Stimulated activated CD8-positive, alpha-beta memory T cell treated with anti-CD3 and anti-CD28 coated beads, Interleukin-15, amount 100 ng/mL, for 1 hour (primary cell): Measurements from ENCODE around the gene CAMK2D.

ENCODE experiments used
- DNase-seq: peaks from one replicate; pipeline ENCODE4 v3.0.0-alpha.2; 2020; ENCODE audit warnings: low read depth

Gene CAMK2D

GRCh38 chr4:113522433-113522832 is 239.1 kb downstream of the CAMK2D start:
- no peak for DNase-seq

GRCh38 chr4:113513382-113513781 is 248.2 kb downstream of the CAMK2D start:
- DNase-seq = no peak

GRCh38 chr4:113512880-113513279 is 248.7 kb downstream of the CAMK2D start:
- DNase-seq = no peak

GRCh38 chr4:113511944-113512343 is 249.6 kb downstream of the CAMK2D start:
- no peak for DNase-seq

GRCh38 chr4:113509851-113510250 is 251.7 kb downstream of the CAMK2D start:
- DNase-seq = no peak

GRCh38 chr4:113505044-113505443 is 256.5 kb downstream of the CAMK2D start:
- no peak for DNase-seq

- DNase-seq = no peak
Measured at GRCh38 chr4:113504422-113504821, 257.1 kb downstream of the CAMK2D start.

GRCh38 chr4:113503691-113504090 is 257.8 kb downstream of the CAMK2D start:
- DNase-seq = no peak

GRCh38 chr4:113502906-113503305 is 258.6 kb downstream of the CAMK2D start:
- DNase-seq = no peak

- DNase-seq = no peak
Measured at GRCh38 chr4:113502476-113502875, 259.1 kb downstream of the CAMK2D start.

- DNase-seq = no peak
Measured at GRCh38 chr4:113500424-113500823, 261.1 kb downstream of the CAMK2D start.

- no peak for DNase-seq
Measured at GRCh38 chr4:113499696-113500095, 261.8 kb downstream of the CAMK2D start.

- DNase-seq = no peak
Measured at GRCh38 chr4:113499166-113499565, 262.4 kb downstream of the CAMK2D start.

GRCh38 chr4:113497154-113497884 is 264.2 kb downstream of the CAMK2D start:
- no peak for DNase-seq

GRCh38 chr4:113496698-113497097 is 264.8 kb downstream of the CAMK2D start:
- DNase-seq = no peak

- no peak for DNase-seq
Measured at GRCh38 chr4:113495790-113496189, 265.7 kb downstream of the CAMK2D start.

GRCh38 chr4:113483131-113483530 is 278.4 kb downstream of the CAMK2D start:
- DNase-seq = no peak

GRCh38 chr4:113482325-113482724 is 279.2 kb downstream of the CAMK2D start:
- no peak for DNase-seq

GRCh38 chr4:113481820-113482219 is 279.7 kb downstream of the CAMK2D start:
- DNase-seq = no peak

- DNase-seq = no peak
Measured at GRCh38 chr4:113480109-113480508, 281.4 kb downstream of the CAMK2D start.

- DNase-seq = no peak
Measured at GRCh38 chr4:113478032-113478431, 283.5 kb downstream of the CAMK2D start.

- no peak for DNase-seq
Measured at GRCh38 chr4:113476800-113477199, 284.7 kb downstream of the CAMK2D start.

- DNase-seq = no peak
Measured at GRCh38 chr4:113474017-113474416, 287.5 kb downstream of the CAMK2D start.

GRCh38 chr4:113472864-113473263 is 288.7 kb downstream of the CAMK2D start:
- DNase-seq = no peak
